HG02973 (cell line): ENCODE measurements around the gene MIA3.
A peak's percentile ranks its signal among the peaks of the same experiment; 100 is the strongest.
"Not testable (repeated sequence)": the region's sequence is repeated elsewhere in the genome, so short reads cannot be mapped to it uniquely, and the experiment has no call there.

Experiments used
- ATAC-seq: cut with Tn5 transposase; IDR thresholded peaks from one replicate; pipeline ENCODE4 v1.9.1; 2021; ENCODE audit warnings: moderate library complexity; ENCODE audit not compliant: unreplicated experiment

Gene MIA3

GRCh38 chr1:222656391-222657155 lies 38.7 kb downstream of the MIA3 start:
- no peak for ATAC-seq

- ATAC-seq = no peak
These were observed 40.0 kb downstream of the MIA3 start for GRCh38 chr1:222657899-222658298.

DNA sequence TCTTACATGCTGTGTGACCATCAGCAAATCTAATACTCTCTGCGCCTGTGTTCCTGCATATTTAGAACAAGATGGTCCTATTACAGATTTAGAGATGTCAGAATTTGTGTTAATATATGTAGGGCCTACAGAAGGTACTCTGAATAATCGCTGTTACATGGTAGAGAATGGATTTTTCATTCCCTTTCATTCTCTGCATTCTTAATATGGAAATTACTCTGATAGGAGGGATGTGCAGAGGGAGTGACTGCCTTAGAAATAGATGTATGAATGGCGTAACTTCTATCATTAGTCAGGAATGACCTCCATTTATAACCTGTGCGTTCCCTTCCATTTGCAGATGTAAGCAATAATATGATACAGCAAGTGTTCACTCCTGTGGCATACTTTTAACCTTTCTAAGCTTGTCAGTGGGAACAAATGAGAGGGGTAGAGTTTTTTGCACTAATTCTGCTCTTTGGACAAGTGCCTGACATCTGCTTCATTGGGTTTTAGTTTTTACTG lies 45.6 kb downstream of the MIA3 start:
- no peak for ATAC-seq

GRCh38 chr1:222665964-222666363 lies 48.1 kb downstream of the MIA3 start:
- ATAC-seq = no peak

- not testable (repeated sequence) for ATAC-seq
These were observed 50.3 kb downstream of the MIA3 start for GRCh38 chr1:222668184-222668583.

DNA sequence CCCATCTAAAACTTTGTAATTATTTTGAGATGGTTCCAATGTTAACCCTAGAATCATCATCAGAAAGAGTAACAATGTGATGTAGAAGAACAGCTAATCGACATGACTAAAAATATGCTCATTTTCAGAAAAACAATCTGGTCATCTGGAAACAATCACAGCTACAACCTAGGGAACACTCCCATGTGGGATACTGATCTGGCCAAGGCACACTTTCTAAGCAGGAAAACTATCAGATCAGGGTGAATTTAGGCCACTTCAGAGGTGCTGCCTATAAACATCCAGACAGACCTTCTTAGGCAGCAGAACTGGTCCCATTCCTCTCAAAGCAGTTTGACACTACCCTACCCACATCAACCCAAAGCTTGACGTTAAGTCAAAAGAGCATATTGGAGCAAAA lies 51.2 kb downstream of the MIA3 start:
- not testable (repeated sequence) for ATAC-seq

DNA sequence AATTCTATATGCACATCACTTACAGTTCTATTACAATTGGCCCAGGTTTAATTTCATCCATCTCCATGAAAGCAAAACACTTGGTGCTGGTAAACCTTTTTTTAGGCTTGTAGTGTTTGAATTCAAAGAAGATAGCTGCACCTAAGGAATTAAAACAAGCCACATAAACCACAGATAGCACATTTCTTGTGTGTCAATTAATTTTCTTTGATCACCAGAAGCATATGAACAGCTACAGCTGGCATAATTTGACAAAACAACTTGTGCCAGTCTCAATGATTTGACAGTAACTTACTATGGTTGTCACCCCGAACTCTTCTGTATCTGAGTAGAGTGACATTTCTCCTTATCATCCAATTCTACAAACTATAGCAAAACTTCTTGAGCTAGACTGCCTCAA lies 52.2 kb downstream of the MIA3 start:
- no peak for ATAC-seq

DNA sequence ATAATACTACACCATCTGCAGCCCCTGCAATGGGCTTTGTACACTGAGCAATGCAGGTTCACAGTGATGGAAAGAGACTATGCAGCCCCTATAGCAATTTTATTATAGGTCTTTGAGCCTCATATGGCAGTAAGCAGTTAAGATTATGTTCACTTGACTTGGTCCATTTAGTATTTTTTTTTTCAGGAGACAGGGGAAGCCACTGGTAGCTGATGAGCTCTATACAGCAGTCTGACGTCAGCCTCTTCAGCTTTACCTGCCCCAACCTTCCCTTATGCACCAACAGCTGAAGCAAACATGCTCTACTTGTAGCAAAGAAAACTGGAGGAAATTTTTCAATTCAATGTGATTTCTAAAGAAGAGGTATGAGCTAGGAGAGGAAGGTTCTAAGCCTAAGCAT lies 62.2 kb downstream of the MIA3 start:
- no peak for ATAC-seq

DNA sequence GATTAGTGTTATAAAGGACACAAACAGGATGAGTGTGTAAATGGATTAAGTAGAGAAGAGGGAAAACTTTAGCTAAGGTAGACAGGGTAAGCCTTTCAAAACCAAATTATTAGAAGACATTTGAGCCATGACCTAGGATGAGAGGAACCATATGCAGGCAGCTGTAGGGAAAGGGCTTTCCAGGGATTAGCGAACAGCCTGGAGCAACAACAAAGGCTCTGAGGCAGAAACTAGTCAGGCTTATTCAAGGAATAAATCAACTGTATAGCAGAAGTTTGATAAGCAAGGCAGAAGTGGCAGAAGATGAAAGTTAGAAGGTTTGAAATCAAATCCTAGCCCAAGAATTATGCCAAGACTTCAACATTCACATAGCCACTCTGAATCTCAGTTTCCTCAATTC lies 73.1 kb downstream of the MIA3 start:
- no peak for ATAC-seq

GRCh38 chr1:222694927-222695326 lies 77.0 kb downstream of the MIA3 start:
- no peak for ATAC-seq

DNA sequence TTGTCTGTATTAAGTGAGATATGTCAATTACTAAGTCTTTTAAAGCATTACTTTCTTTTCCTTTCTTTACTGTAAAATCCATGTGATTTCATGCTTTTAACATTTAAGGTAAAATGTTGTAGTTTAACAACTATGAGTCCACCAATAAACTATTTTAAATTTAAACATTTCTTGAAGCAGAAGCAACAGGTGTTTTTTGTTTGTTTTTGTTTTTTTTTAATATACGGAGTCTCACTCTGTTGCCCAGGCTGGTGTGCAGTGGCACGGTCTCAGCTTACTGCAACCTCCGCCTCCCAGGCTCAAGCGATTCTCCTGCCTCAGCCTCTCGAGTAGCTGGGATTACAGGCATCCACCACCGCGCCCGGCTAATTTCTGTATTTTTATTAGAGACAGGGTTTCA lies 78.8 kb downstream of the MIA3 start:
- no peak for ATAC-seq

- ATAC-seq = no peak
These were observed 79.3 kb downstream of the MIA3 start for GRCh38 chr1:222697203-222697602.

GRCh38 chr1:222697826-222698225 lies 79.9 kb downstream of the MIA3 start:
- no peak for ATAC-seq

GRCh38 chr1:222702210-222702609 lies 84.3 kb downstream of the MIA3 start:
- ATAC-seq = no peak

- no peak for ATAC-seq
These were observed 86.4 kb downstream of the MIA3 start for GRCh38 chr1:222704260-222704659.

- ATAC-seq = no peak
These were observed 88.9 kb downstream of the MIA3 start for GRCh38 chr1:222706815-222707214.

GRCh38 chr1:222709700-222710153 lies 91.8 kb downstream of the MIA3 start:
- no peak for ATAC-seq

DNA sequence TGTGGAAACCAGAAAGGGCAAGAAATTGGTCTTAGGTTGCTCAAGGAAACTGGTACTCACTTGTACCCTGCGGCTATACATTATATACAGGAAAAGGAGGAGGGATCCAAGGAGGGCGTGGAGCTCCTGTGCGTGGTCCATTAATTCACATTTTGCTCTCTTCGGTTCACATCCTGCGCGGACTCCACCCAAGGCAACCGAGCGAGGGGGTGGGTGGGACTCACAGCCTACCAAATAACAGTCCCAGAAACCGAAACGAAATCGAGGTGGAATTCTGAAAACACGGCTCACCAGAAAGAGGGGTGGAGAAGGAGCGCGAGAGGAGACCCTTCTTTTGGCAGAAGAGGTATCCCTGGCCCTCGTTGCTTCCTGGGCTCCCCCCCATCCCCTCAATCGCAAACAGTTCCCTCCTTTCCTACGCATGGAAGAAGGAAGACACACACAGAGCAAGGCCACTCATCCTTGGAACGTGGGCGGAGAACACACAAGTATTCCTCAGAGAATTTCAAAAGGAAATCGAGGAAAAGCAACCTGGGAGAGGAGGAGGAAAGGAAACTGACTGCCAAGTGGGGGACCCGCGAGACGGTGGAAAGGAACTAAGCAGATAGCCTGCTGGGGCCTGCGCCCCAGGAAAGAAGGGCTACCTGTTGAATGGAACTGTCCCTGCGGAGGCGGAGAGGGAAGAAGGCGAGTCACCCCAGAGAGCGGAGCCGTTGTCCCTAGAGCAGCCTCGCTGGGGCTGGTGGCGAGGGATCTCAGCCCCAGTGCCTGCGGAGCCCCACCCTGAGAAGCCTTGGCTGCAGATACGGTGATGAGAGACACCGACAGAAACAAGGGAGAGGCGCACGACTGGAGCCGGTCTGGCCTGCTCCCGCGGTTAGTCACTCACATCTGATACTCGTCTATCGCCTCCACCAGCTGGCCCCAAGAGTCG lies 93.7 kb downstream of the MIA3 start:
- peak; percentile 38 for ATAC-seq

DNA sequence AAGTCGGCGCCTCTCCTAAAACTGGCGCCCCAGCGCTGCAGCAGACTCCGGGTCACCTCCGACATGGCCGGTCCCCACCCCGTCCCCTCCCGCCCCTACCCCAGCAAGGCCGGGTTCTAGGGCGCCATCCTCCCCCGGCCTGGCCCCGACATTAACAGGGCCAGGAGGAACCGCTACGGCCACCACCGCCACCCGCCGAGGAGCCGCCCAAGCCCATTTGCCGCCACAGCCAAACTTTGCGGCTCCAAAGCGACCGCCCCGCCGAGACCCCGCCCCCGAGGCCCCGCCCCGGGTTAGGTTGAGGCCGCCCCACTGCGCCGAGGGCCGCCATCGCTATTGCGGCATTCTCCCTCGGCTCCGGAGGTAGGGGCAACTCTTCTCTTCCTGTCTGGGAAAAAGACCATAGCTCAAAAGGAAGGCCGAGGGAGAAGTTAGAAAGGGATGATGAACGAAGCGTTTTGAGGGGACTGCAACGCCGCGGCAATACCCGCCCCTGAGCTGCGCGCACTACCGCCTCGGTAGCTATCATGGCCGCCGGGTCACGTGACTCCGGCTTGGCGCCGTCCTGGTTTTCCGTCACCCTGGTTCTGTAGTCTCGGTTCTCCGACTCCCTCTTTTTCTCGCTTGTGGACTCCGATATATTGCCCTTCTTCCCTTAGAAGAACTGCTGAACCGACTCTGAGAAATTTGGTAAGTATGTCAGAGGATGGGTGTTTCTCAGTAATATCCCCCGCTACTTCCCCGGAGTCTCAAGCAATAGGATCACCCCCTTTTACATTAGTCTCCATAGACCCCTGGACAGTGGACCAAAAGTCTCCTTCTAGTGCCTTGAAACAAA lies 94.6 kb downstream of the MIA3 start, which contains the start of the genes AIDA and BROX:
Gene AIDA, minus strand, starts transcription at position 239 of the 838 bp plus-strand sequence. Its CDS starts 174 bp downstream, at position 65.
Gene BROX, plus strand, starts transcription at position 312 of the 838 bp plus-strand sequence. CDS start 3,136 bp downstream, outside the sequence.
- peak; percentile 77 for ATAC-seq
